Smooth muscle cell (in vitro differentiated cells): Measurements from ENCODE around the gene SYS1. TPM values are rescaled to one million over a fixed set of nuclear protein-coding genes. Genes with fewer than 3 reads are reported as not detected.

ENCODE experiments used
- DNase-seq: peaks from one replicate; lab custom pipeline; 2025; ENCODE audit not compliant: unreplicated experiment; lab: John Stamatoyannopoulos, UW
- H2AFZ ChIP-seq: fragments of 200-600 bp; sonication (generic); 2 replicates; pipeline ENCODE4 v1.6.0; 2016; ENCODE audit warnings: antibody characterized with exemption, low read depth, mild to moderate bottlenecking
- H3F3A ChIP-seq: fragments of 200-600 bp; sonication (generic); 2 replicates; pipeline ENCODE4 v1.6.0; 2017; ENCODE audit warnings: antibody characterized with exemption, low read depth
- H3K27ac ChIP-seq: fragments of 200-600 bp; sonication (generic); 2 replicates; pipeline ENCODE4 v1.5.1; 2016; ENCODE audit warnings: low read depth, mild to moderate bottlenecking
- H3K27me3 ChIP-seq: fragments of 200-600 bp; sonication (generic); 2 replicates; pipeline ENCODE4 v1.6.1; 2016; ENCODE audit warnings: low read depth, mild to moderate bottlenecking
- H3K36me3 ChIP-seq: fragments of 200-600 bp; sonication (generic); 2 replicates; pipeline ENCODE4 v1.5.1; 2016; ENCODE audit warnings: low read depth
- H3K4me1 ChIP-seq: fragments of 200-600 bp; sonication (generic); 2 replicates; pipeline ENCODE4 v1.5.1; 2016; ENCODE audit warnings: low read depth
- H3K4me2 ChIP-seq: fragments of 200-600 bp; sonication (generic); 2 replicates; pipeline ENCODE4 v1.6.0; 2016; ENCODE audit warnings: mild to moderate bottlenecking
- H3K4me3 ChIP-seq: fragments of 200-600 bp; sonication (generic); 2 replicates; pipeline ENCODE4 v1.5.1; 2016; ENCODE audit warnings: mild to moderate bottlenecking
- H3K79me2 ChIP-seq: fragments of 200-600 bp; sonication (generic); 2 replicates; pipeline ENCODE4 v1.6.0; 2016; ENCODE audit warnings: low read depth, mild to moderate bottlenecking
- H3K9ac ChIP-seq: fragments of 200-600 bp; sonication (generic); 2 replicates; pipeline ENCODE4 v1.6.0; 2016; ENCODE audit warnings: low read depth
- H3K9me3 ChIP-seq: fragments of 200-600 bp; sonication (generic); replicated peaks from 2 replicates; pipeline ENCODE4 v1.5.1; 2016; ENCODE audit warnings: low read depth
- H4K20me1 ChIP-seq: fragments of 200-600 bp; sonication (generic); 2 replicates; pipeline ENCODE4 v1.6.0; 2016; ENCODE audit warnings: low read depth
- CTCF ChIP-seq: fragments of 200-600 bp; sonication (generic); IDR thresholded peaks from 2 replicates; pipeline ENCODE4 v1.5.1; 2017; ENCODE audit warnings: borderline replicate concordance, mild to moderate bottlenecking, antibody characterized with exemption; ENCODE audit not compliant: insufficient read depth, poor library complexity, severe bottlenecking
- WGBS: methylation state at CpG from one replicate; pipeline ENCODE4 v1.1.7; 2016; ENCODE audit warnings: low lambda C conversion rate; 5-methylcytosine and 5-hydroxymethylcytosine counted together
- polyA plus RNA-seq: library from polyadenylated mRNA; unstranded; fragments of >200 nt; fragmentation: Nextera tagmentation; extraction: Ambion mirVana; gene quantifications from 2 replicates; pipeline ENCODE4 v1.2.1, GENCODE V29; 2016
- total RNA-seq: library from RNA; depleted of rRNA; stranded (reverse); fragments of >200 nt; gene quantifications from 2 replicates; pipeline ENCODE4 v1.2.3, GENCODE V29; 2014

Gene SYS1
- total and polyA plus RNA-seq, 2 experiments from 2014 or later: 14.5 to 17.0 TPM

- no peaks in the 10 kb centered on the region for H3K4me1 ChIP-seq
Observed at GRCh38 chr20:45316150-45317080, 46.5 kb upstream of the SYS1 start.

GRCh38 chr20:45317826-45318225, 45.1 kb upstream of the SYS1 start:
- Histone ChIP-seq H3K9me3 (no peaks in the 10 kb centered on the region), H3K4me1 (no peaks in the 10 kb centered on the region), H3K79me2 (no peaks in the 10 kb centered on the region), H3K4me2 (no peak overlapping the region), H3K4me3 (no peak overlapping the region), H3K9ac (no peak overlapping the region), H2AFZ (no peak overlapping the region), H3K27ac (no peak overlapping the region), H3K36me3 (no peaks in the 10 kb centered on the region), H4K20me1 (no peaks in the 10 kb centered on the region), H3F3A (no peaks in the 10 kb centered on the region), H3K27me3 (no peaks in the 10 kb centered on the region)
- TF ChIP-seq CTCF: no peak
- DNase-seq: no peak
- WGBS: 80% methylated on average over 3 of the region's 3 CpGs

More at GRCh38 chr20:45316150-45317080, 46.5 kb upstream of the SYS1 start:
- H3K9me3 ChIP-seq: no peaks in the 10 kb centered on the region
- no peak overlapping the region for H2AFZ ChIP-seq
- no peak for DNase-seq
- H3K4me3 ChIP-seq: no peak overlapping the region
- H3K36me3 ChIP-seq: no peaks in the 10 kb centered on the region
- no peak overlapping the region for H3K4me2 ChIP-seq
- no peak overlapping the region for H3K27ac ChIP-seq
- H3K79me2 ChIP-seq: no peaks in the 10 kb centered on the region
- H4K20me1 ChIP-seq: no peaks in the 10 kb centered on the region
- no peak overlapping the region for H3K9ac ChIP-seq
- TF ChIP-seq CTCF: no peak
- H3K27me3 ChIP-seq: no peaks in the 10 kb centered on the region
- 96% methylated on average over 53 of the region's 71 CpGs for WGBS
- no peaks in the 10 kb centered on the region for H3F3A ChIP-seq

- Histone ChIP-seq H3K27ac (no peak overlapping the region), H3F3A (no peaks in the 10 kb centered on the region), H2AFZ (no peak overlapping the region), H3K9ac (no peak overlapping the region), H3K4me1 (no peaks in the 10 kb centered on the region), H3K4me2 (no peak overlapping the region), H3K4me3 (no peak overlapping the region), H3K36me3 (no peaks in the 10 kb centered on the region), H3K79me2 (no peaks in the 10 kb centered on the region), H3K27me3 (no peaks in the 10 kb centered on the region), H3K9me3 (no peaks in the 10 kb centered on the region), H4K20me1 (no peaks in the 10 kb centered on the region)
- 92% methylated on average over 7 of the region's 7 CpGs for WGBS
- DNase-seq: no peak
- no peak for TF ChIP-seq CTCF
Observed at GRCh38 chr20:45318386-45318939, 44.5 kb upstream of the SYS1 start.
